ENCODE data around the gene KMT2C.
"Not testable (repeated sequence)": the region's sequence is repeated elsewhere in the genome, so short reads cannot be mapped to it uniquely, and the experiment has no call there.

The KMT2C gene

DNA sequence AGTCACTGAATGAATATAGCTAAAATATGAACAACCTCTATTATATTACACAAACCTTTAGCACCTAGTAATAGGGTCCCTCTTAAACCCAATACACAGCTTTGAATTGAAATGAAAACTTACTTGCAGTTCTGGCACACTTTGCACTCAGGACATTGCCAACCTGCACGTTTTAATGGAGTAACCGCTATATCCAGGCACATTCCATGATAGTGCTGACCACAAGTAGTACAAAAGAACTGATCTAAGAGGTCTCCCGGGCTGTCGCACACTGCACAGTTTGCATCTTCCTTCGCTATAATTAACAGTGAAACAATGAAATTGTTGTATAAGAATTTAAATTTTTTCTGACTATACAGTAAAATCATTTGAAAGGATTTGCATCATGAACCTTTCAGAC lies 170.9 kb downstream of the KMT2C start:
- H2AFZ ChIP-seq (ENCODE audit: low read length); H3K27me3 ChIP-seq (ENCODE audit: insufficient read depth, low read length, poor library complexity, severe bottlenecking): not testable (repeated sequence)

DNA sequence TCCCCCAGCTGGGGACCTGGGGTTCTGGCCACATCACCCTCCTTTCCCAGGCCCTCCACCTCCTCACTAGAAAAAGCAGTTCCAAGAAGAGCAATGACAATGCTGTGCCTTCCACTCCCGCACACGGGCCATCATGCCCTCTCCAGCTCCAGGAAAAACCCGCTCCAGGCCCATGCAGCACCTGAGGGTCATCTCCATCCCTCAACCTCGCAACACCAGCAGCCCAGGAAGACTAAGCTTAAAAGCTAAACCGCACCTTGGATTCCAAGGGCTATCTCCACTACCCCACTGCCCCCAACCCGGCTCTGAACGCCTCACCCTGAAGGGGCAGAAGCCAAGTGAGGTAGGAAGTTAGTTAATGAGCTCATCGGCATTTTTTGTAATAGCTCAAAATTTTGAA lies 173.7 kb downstream of the KMT2C start:
- H3K4me2 ChIP-seq (ENCODE audit: low read depth, low read length, poor library complexity, severe bottlenecking); H3K4me1 ChIP-seq (ENCODE audit: insufficient read depth, low read length, poor library complexity, severe bottlenecking); H3K4me3 ChIP-seq (ENCODE audit: low read length, poor library complexity, severe bottlenecking); H2AFZ ChIP-seq (ENCODE audit: low read length); H3F3A ChIP-seq (ENCODE audit: low read depth); H4K20me1 ChIP-seq (ENCODE audit: insufficient read depth, low read length, poor library complexity, severe bottlenecking); H3K9me2 ChIP-seq (replicated peaks; ENCODE audit: low read depth, low read length); H3K9ac ChIP-seq (ENCODE audit: low read depth, low read length, poor library complexity, severe bottlenecking); H3K27me3 ChIP-seq (ENCODE audit: insufficient read depth, low read length, poor library complexity, severe bottlenecking); H3K9me3 ChIP-seq (ENCODE audit: insufficient read depth, low read depth, low read length); H3K79me2 ChIP-seq (ENCODE audit: insufficient read depth, low read length): not testable (repeated sequence)
- peaks cover 32% of the 10 kb centered on the region; the same call in 1 of the 2 replicates for H3K36me3 ChIP-seq (ENCODE audit: insufficient read depth, low read length)

More for the DNA sequence above, 170.9 kb downstream of the KMT2C start:
- not testable (repeated sequence) for H3F3A ChIP-seq (ENCODE audit: low read depth); H3K4me1 ChIP-seq (ENCODE audit: insufficient read depth, low read length, poor library complexity, severe bottlenecking); H3K79me2 ChIP-seq (ENCODE audit: insufficient read depth, low read length); H3K4me3 ChIP-seq (ENCODE audit: low read length, poor library complexity, severe bottlenecking); H3K4me2 ChIP-seq (ENCODE audit: low read depth, low read length, poor library complexity, severe bottlenecking); H3K9me2 ChIP-seq (replicated peaks; ENCODE audit: low read depth, low read length); H3K9me3 ChIP-seq (ENCODE audit: insufficient read depth, low read depth, low read length); H3K9ac ChIP-seq (ENCODE audit: low read depth, low read length, poor library complexity, severe bottlenecking); H4K20me1 ChIP-seq (ENCODE audit: insufficient read depth, low read length, poor library complexity, severe bottlenecking)
- peaks cover 21% of the 10 kb centered on the region; the same call in 1 of the 2 replicates for H3K36me3 ChIP-seq (ENCODE audit: insufficient read depth, low read length)

DNA sequence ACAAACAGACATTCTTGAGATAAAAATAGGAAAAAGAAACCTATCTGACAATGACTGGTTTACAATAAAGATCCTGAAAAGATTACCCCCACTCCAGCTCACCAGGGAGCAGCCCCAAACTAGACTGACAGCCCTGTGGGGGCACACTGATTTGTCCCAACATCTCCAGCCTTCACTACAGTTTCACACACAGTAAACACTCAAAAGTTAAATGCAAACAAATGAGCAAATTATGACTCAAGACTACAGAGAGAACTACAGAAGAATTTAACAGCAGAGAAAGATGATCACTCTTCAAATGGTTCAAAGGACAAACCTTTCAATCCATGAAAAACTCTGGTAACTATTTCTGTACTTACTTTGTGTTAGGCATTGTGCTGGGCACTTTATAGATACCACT lies 176.2 kb downstream of the KMT2C start:
- not testable (repeated sequence) for H3K4me1 ChIP-seq (ENCODE audit: insufficient read depth, low read length, poor library complexity, severe bottlenecking); H2AFZ ChIP-seq (ENCODE audit: low read length); H3F3A ChIP-seq (ENCODE audit: low read depth); H3K27me3 ChIP-seq (ENCODE audit: insufficient read depth, low read length, poor library complexity, severe bottlenecking); H3K4me2 ChIP-seq (ENCODE audit: low read depth, low read length, poor library complexity, severe bottlenecking); H3K9me2 ChIP-seq (replicated peaks; ENCODE audit: low read depth, low read length); H3K79me2 ChIP-seq (ENCODE audit: insufficient read depth, low read length); H3K9ac ChIP-seq (ENCODE audit: low read depth, low read length, poor library complexity, severe bottlenecking); H3K4me3 ChIP-seq (ENCODE audit: low read length, poor library complexity, severe bottlenecking); H4K20me1 ChIP-seq (ENCODE audit: insufficient read depth, low read length, poor library complexity, severe bottlenecking); H3K9me3 ChIP-seq (ENCODE audit: insufficient read depth, low read depth, low read length)
- H3K36me3 ChIP-seq (ENCODE audit: insufficient read depth, low read length): peaks cover 30% of the 10 kb centered on the region; the same call in 1 of the 2 replicates

DNA sequence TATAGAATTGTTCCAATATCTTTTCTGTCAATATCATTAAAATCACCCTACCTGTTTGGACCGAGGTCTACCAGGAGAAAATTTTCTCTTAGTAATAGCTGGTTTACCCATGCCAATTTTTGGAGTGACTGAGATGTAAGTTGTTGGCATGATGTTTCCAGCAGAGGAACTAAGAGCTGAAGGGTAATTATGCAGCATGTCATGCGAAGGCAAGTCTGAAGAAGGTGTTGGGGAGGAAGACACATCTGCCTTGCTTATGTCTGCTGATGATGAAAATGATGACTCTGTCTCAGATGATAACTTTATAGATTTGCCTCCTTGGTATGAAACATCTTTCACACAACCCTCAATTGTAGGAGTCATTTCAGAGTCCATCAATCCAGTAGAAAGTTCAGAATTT lies 188.0 kb downstream of the KMT2C start:
- H3K36me3 ChIP-seq (ENCODE audit: insufficient read depth, low read length): peaks cover 45% of the 10 kb centered on the region
- not testable (repeated sequence) for H3K9me3 ChIP-seq (ENCODE audit: insufficient read depth, low read depth, low read length)

DNA sequence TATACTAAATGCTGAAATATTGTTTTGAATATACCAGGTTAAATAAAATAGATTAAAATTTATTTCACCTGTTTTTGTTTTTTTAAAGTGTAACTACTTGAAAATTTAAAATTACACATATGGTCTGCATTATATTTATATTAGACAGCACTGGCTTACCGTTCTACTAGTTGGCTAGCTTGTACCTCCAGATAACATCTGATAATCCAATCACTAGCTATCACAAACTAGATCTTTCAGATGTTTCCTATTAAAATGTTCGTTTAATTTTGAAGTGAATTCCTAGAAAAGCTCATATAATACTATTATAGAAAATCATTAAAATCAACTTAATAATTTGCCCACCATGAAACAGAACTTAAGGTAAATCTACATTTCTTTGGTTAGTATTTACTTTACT lies 190.4 kb downstream of the KMT2C start:
- H3K36me3 ChIP-seq (ENCODE audit: insufficient read depth, low read length): peaks cover 22% of the 10 kb centered on the region; the same call in 1 of the 2 replicates
- H3K79me2 ChIP-seq (ENCODE audit: insufficient read depth, low read length); H3K4me2 ChIP-seq (ENCODE audit: low read depth, low read length, poor library complexity, severe bottlenecking); H4K20me1 ChIP-seq (ENCODE audit: insufficient read depth, low read length, poor library complexity, severe bottlenecking); H3K9ac ChIP-seq (ENCODE audit: low read depth, low read length, poor library complexity, severe bottlenecking); H3K27me3 ChIP-seq (ENCODE audit: insufficient read depth, low read length, poor library complexity, severe bottlenecking); H2AFZ ChIP-seq (ENCODE audit: low read length); H3K9me3 ChIP-seq (ENCODE audit: insufficient read depth, low read depth, low read length); H3K4me1 ChIP-seq (ENCODE audit: insufficient read depth, low read length, poor library complexity, severe bottlenecking); H3K4me3 ChIP-seq (ENCODE audit: low read length, poor library complexity, severe bottlenecking); H3F3A ChIP-seq (ENCODE audit: low read depth); H3K9me2 ChIP-seq (replicated peaks; ENCODE audit: low read depth, low read length): not testable (repeated sequence)

More for the DNA sequence above, 188.0 kb downstream of the KMT2C start:
- not testable (repeated sequence) for H3K4me2 ChIP-seq (ENCODE audit: low read depth, low read length, poor library complexity, severe bottlenecking); H3K4me3 ChIP-seq (ENCODE audit: low read length, poor library complexity, severe bottlenecking); H3K9ac ChIP-seq (ENCODE audit: low read depth, low read length, poor library complexity, severe bottlenecking); H3K79me2 ChIP-seq (ENCODE audit: insufficient read depth, low read length); H3K27me3 ChIP-seq (ENCODE audit: insufficient read depth, low read length, poor library complexity, severe bottlenecking); H4K20me1 ChIP-seq (ENCODE audit: insufficient read depth, low read length, poor library complexity, severe bottlenecking); H2AFZ ChIP-seq (ENCODE audit: low read length); H3K4me1 ChIP-seq (ENCODE audit: insufficient read depth, low read length, poor library complexity, severe bottlenecking); H3K9me2 ChIP-seq (replicated peaks; ENCODE audit: low read depth, low read length); H3F3A ChIP-seq (ENCODE audit: low read depth)

DNA sequence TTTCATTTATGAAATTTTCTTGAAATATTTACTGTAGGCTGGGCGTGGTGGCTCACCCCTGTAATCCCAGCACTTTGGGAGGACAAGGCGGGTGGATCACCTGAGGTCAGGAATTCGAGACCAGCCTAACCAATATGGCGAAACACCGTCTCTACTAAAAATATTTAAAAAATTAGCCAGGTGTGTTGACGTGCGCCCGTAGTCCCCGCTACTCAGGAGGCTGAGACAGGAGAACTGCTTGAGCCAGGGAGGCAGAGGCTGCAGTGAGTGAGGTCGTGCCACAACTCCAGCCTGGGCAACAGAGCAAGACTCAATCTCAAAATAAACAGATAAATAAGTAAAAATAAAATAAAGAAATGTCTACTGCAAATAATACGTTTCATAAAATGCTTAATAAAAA lies 192.3 kb downstream of the KMT2C start:
- H3K9ac ChIP-seq (ENCODE audit: low read depth, low read length, poor library complexity, severe bottlenecking); H3K79me2 ChIP-seq (ENCODE audit: insufficient read depth, low read length); H3K9me3 ChIP-seq (ENCODE audit: insufficient read depth, low read depth, low read length); H3K27me3 ChIP-seq (ENCODE audit: insufficient read depth, low read length, poor library complexity, severe bottlenecking); H3K4me1 ChIP-seq (ENCODE audit: insufficient read depth, low read length, poor library complexity, severe bottlenecking); H2AFZ ChIP-seq (ENCODE audit: low read length); H3K9me2 ChIP-seq (replicated peaks; ENCODE audit: low read depth, low read length); H3K4me3 ChIP-seq (ENCODE audit: low read length, poor library complexity, severe bottlenecking); H4K20me1 ChIP-seq (ENCODE audit: insufficient read depth, low read length, poor library complexity, severe bottlenecking); H3F3A ChIP-seq (ENCODE audit: low read depth); H3K36me3 ChIP-seq (ENCODE audit: insufficient read depth, low read length); H3K4me2 ChIP-seq (ENCODE audit: low read depth, low read length, poor library complexity, severe bottlenecking): not testable (repeated sequence)

DNA sequence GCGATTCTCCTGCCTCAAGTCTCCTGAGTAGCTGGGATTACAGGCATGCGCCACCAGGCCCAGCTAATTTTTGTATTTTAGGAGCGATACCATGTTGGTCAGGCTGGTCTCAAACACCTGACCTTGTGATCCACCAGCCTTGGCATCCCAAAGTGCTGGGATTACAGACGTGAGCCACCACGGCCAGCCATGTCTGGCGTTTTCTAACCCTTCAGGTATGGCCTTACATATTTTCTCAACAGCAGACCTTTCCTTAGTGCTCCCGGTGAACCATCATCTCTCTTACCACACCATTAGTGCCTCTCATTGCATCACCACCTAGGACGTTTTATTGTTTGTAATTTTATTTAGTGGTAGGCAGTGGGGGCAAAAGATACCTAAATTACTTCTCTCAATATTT lies 194.5 kb downstream of the KMT2C start:
- H3K9me3 ChIP-seq (ENCODE audit: insufficient read depth, low read depth, low read length); H3K4me2 ChIP-seq (ENCODE audit: low read depth, low read length, poor library complexity, severe bottlenecking); H3F3A ChIP-seq (ENCODE audit: low read depth); H2AFZ ChIP-seq (ENCODE audit: low read length); H3K4me1 ChIP-seq (ENCODE audit: insufficient read depth, low read length, poor library complexity, severe bottlenecking); H3K36me3 ChIP-seq (ENCODE audit: insufficient read depth, low read length); H3K9ac ChIP-seq (ENCODE audit: low read depth, low read length, poor library complexity, severe bottlenecking); H4K20me1 ChIP-seq (ENCODE audit: insufficient read depth, low read length, poor library complexity, severe bottlenecking); H3K79me2 ChIP-seq (ENCODE audit: insufficient read depth, low read length); H3K9me2 ChIP-seq (replicated peaks; ENCODE audit: low read depth, low read length); H3K27me3 ChIP-seq (ENCODE audit: insufficient read depth, low read length, poor library complexity, severe bottlenecking); H3K4me3 ChIP-seq (ENCODE audit: low read length, poor library complexity, severe bottlenecking): not testable (repeated sequence)

DNA sequence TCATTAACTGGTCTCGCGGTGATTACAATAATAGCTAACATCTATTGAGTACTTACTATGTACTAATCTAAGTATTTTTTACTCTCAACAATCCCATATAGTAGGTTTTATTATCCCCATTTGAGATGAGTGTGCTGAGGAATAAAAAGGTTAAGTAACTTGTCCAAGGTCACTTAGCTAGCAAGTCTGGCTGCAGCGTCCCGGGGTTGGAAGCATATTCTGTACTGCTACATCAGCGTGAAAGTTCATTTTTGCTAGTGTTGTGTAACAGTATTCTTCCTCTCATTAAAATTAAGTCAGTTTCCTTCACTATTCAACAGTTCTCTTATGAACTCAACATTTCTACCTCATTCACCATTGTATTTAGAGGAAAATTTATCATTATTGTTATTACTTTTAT lies 199.5 kb downstream of the KMT2C start:
- H4K20me1 ChIP-seq (ENCODE audit: insufficient read depth, low read length, poor library complexity, severe bottlenecking); H2AFZ ChIP-seq (ENCODE audit: low read length); H3K9ac ChIP-seq (ENCODE audit: low read depth, low read length, poor library complexity, severe bottlenecking); H3F3A ChIP-seq (ENCODE audit: low read depth); H3K4me2 ChIP-seq (ENCODE audit: low read depth, low read length, poor library complexity, severe bottlenecking); H3K9me3 ChIP-seq (ENCODE audit: insufficient read depth, low read depth, low read length); H3K79me2 ChIP-seq (ENCODE audit: insufficient read depth, low read length); H3K4me3 ChIP-seq (ENCODE audit: low read length, poor library complexity, severe bottlenecking); H3K9me2 ChIP-seq (replicated peaks; ENCODE audit: low read depth, low read length); H3K36me3 ChIP-seq (ENCODE audit: insufficient read depth, low read length); H3K27me3 ChIP-seq (ENCODE audit: insufficient read depth, low read length, poor library complexity, severe bottlenecking); H3K4me1 ChIP-seq (ENCODE audit: insufficient read depth, low read length, poor library complexity, severe bottlenecking): not testable (repeated sequence)

Data from Loucy (cell line).